Activated CD8-positive, alpha-beta T cell treated with anti-CD3 and anti-CD28 coated beads for 36 hours (primary cell): Measurements from ENCODE around the gene LIPH. TPM values are rescaled to one million over a fixed set of nuclear protein-coding genes. Genes with fewer than 3 reads are reported as not detected.
A peak's percentile ranks its signal among the peaks of the same experiment; 100 is the strongest.

ENCODE experiments used
- ATAC-seq: fragments of 200-7000 bp; cut with Tn5 transposase; one replicate; pipeline ENCODE4 v1.10.0; 2021; ENCODE audit warnings: mild to moderate bottlenecking, moderate library complexity
- CTCF ChIA-PET: fragments of 350-600 bp; sonication (Branson Sonifier 250); formaldehyde crosslinking; loops from one replicate; lab custom pipeline; 2021; ENCODE audit warnings: antibody characterized with exemption; lab: Charles Lee
- POLR2A ChIA-PET: fragments of 350-600 bp; sonication (Branson Sonifier 250); formaldehyde crosslinking; loops from one replicate; lab custom pipeline; 2021; ENCODE audit warnings: antibody characterized with exemption; lab: Charles Lee
- DNase-seq: peaks from one replicate; pipeline ENCODE4 v3.0.0-alpha.2; 2020
- H3K27ac Mint-ChIP-seq: one replicate; pipeline ENCODE4 v1.8.0; 2021; ENCODE audit warnings: mild to moderate bottlenecking, mixed read lengths
- H3K27me3 Mint-ChIP-seq: one replicate; pipeline ENCODE4 v1.8.0; 2021; ENCODE audit warnings: mixed read lengths
- H3K36me3 Mint-ChIP-seq: one replicate; pipeline ENCODE4 v1.8.0; 2021; ENCODE audit warnings: low read depth, mixed read lengths
- H3K4me1 Mint-ChIP-seq: one replicate; pipeline ENCODE4 v1.8.0; 2021; ENCODE audit warnings: low read depth, mixed read lengths
- H3K4me3 Mint-ChIP-seq: one replicate; pipeline ENCODE4 v1.8.0; 2021; ENCODE audit warnings: mild to moderate bottlenecking, moderate library complexity, mixed read lengths
- H3K9me3 Mint-ChIP-seq: one replicate; pipeline ENCODE4 v1.8.0; 2021; ENCODE audit warnings: mixed read lengths
- CTCF ChIP-seq: fragments of 200-600 bp; IDR thresholded peaks from one replicate; pipeline ENCODE4 v1.8.0; 2022; ENCODE audit warnings: antibody characterized with exemption, mild to moderate bottlenecking
- intact Hi-C: fragments of 100-400 bp; cut with micrococcal nuclease; formaldehyde crosslinking; loops from one replicate; pipeline ENCODE4 v1.10.0; 2022
- total RNA-seq, 2 experiments: library from RNA; stranded (reverse); gene quantifications; one replicate each; pipeline ENCODE4 v1.2.3, GENCODE V29; 2021

Gene LIPH
- not detected for total RNA-seq

DNA sequence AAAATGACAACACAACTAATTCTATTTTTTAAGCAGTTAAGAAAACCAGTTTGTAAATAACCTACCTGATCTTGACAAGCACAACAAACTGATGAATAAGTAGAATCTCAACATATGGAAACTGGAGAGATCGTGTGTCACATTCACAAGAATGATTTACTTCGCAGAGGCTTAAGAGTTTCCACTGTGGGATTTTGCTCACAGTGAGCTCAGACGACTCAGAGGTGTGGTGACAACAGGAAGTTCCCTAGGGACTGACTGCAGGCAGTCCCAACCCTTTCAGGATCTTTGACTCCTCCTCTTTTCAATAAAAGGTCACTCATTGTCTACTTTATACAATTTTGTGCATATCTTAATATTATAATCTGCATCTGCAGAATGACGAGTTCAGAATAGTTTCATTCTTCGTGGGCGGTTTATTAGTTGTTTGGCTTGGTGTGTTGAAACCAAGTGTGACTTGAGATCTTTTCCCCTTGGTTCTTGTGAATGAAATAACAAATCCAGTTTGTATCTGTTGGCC lies at the start of gene LIPH:
LIPH (minus strand) TSS at position 231 of the 520 bp plus-strand sequence; CDS start at position 114, 117 bp downstream.
- POLR2A ChIA-PET = no interaction called here
- CTCF ChIA-PET = interaction anchor here (0.7 to 1.6 kb wide), 2 partner anchors 69 to 91 kb away, joined by 3 to 4 read pairs; no protein-coding TSS in a partner anchor
- intact Hi-C loops = no loop called here
- H3K9me3 Mint-ChIP-seq = no peaks in the 10 kb centered on the region
- H3K4me1 Mint-ChIP-seq = peaks cover 10% of the 10 kb centered on the region
- peak; percentile 22 for DNase-seq
- ATAC-seq = peak; percentile 78
- no peak within 1 kb of the TSS for H3K4me3 Mint-ChIP-seq
- H3K36me3 Mint-ChIP-seq = no peaks in the 10 kb centered on the region
- no peak for TF ChIP-seq CTCF
- no peak within 1 kb of the TSS for H3K27ac Mint-ChIP-seq
- H3K27me3 Mint-ChIP-seq = no peaks in the 10 kb centered on the region

GRCh38 chr3:185595526-185595925 lies 43.1 kb upstream of the LIPH start:
- peaks cover 22% of the 10 kb centered on the region for H3K36me3 Mint-ChIP-seq
- POLR2A ChIA-PET = no interaction called here
- no peaks in the 10 kb centered on the region for H3K9me3 Mint-ChIP-seq
- H3K4me1 Mint-ChIP-seq = peaks cover 8% of the 10 kb centered on the region
- H3K27me3 Mint-ChIP-seq = no peaks in the 10 kb centered on the region
- no peak overlapping the region for H3K4me3 Mint-ChIP-seq
- no peak for TF ChIP-seq CTCF
- CTCF ChIA-PET = interaction anchor here (0.8 to 2.4 kb wide), 6 partner anchors 9 to 65 kb away, joined by 3 to 9 read pairs (median 4); partner anchors contain the start of gene SENP2
- ATAC-seq = no peak
- no peak for DNase-seq
- peak overlapping the region; percentile 79 for H3K27ac Mint-ChIP-seq
- intact Hi-C loops = no loop called here

GRCh38 chr3:185594073-185594472 lies 41.7 kb upstream of the LIPH start:
- DNase-seq (no peak), ATAC-seq (no peak)
- H3K4me1 Mint-ChIP-seq = peaks cover 10% of the 10 kb centered on the region
- H3K4me3 Mint-ChIP-seq = no peak overlapping the region
- H3K27me3 Mint-ChIP-seq = no peaks in the 10 kb centered on the region
- H3K9me3 Mint-ChIP-seq = no peaks in the 10 kb centered on the region
- CTCF ChIA-PET = interaction anchor here (1.6 kb wide), 1 partner anchor 66 kb away, joined by 7 read pairs; no protein-coding TSS in a partner anchor
- intact Hi-C loops = no loop called here
- H3K27ac Mint-ChIP-seq = no peak overlapping the region
- POLR2A ChIA-PET = no interaction called here
- no peak for TF ChIP-seq CTCF
- peaks cover 15% of the 10 kb centered on the region for H3K36me3 Mint-ChIP-seq

DNA sequence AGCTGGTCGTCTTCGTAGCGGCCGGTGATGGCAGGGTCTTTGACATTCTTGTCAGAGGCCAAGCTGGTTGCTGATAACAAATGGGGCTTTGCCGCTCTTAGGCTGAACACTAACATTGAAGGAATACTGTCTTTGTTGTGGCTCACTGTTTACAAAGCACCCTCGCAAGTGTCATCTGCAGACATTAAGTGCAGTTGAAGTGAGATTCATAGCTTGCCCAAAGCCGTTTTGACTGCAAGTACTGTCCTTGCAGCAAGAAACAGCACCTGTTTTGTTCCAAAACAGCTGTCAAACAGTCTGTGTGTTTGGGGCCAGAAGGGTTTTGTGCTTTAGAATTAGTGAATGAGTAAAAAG lies 34.3 kb upstream of the LIPH start:
- POLR2A ChIA-PET = interaction anchor here (0.6 to 2.2 kb wide), 6 partner anchors 11 to 433 kb away, joined by 3 to 11 read pairs (median 3); partner anchors contain the start of gene TMEM41A
- no peak for DNase-seq
- Mint-ChIP-seq H3K9me3 (no peaks in the 10 kb centered on the region), H3K4me3 (peak overlapping the region; percentile 91), H3K4me1 (peaks cover 29% of the 10 kb centered on the region), H3K36me3 (peaks cover 7% of the 10 kb centered on the region), H3K27ac (peak overlapping the region; percentile 97), H3K27me3 (no peaks in the 10 kb centered on the region)
- ATAC-seq = no peak
- CTCF ChIA-PET = interaction anchor here (0.6 to 4.7 kb wide), 5 partner anchors 10 to 124 kb away, joined by 3 to 32 read pairs (median 6); no protein-coding TSS in a partner anchor
- no peak for TF ChIP-seq CTCF
- intact Hi-C loops = no loop called here
